Measurements from ENCODE around the gene CSNK1G3.
"Not testable (repeated sequence)": the region's sequence is repeated elsewhere in the genome, so short reads cannot be mapped to it uniquely, and the experiment has no call there.

Gene CSNK1G3

DNA sequence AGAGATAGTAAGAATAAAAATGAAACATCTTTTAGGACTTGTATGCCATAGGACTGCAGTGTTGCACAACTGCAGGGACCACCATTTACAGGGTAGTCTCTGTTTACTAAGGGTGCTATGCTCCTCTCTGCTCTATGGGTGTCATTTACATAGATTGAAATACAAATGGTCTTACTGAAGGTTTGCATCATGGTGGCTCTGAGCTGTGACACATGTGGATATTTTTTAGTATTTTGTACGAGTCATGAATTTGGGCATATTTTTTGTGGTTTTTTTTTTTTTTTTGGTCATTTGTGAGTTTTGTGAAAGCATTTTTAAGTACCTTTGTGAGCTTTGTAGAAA, 47.4 kb downstream of the CSNK1G3 start:
- DNase-seq (ENCODE audit: low read depth) = no peak

DNA sequence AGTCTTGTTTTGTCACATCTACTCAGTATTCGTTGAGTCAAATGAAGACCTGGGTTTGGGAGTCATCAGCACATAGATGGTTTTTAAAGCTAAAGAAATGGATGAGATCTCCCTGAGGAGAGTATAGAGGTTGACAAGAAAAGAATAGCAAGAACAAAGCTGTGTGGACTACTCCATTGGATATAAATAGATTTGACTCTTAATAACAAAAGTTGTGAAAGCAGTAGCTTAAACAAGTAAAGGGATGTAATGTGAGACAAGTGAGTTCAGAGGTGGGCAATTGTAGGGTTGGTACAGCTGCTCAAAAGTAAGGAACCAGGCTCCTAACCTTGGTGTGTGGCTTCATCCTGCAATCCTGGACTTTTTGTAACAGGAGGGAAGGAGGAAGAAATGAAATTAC, 49.3 kb downstream of the CSNK1G3 start:
- DNase-seq (ENCODE audit: low read depth) = no peak

GRCh38 chr5:123571927-123572326, 60.0 kb downstream of the CSNK1G3 start:
- no peak for DNase-seq (ENCODE audit: low read depth)

GRCh38 chr5:123578390-123578789, 66.4 kb downstream of the CSNK1G3 start:
- DNase-seq (ENCODE audit: low read depth) = no peak

- no peak for DNase-seq (ENCODE audit: low read depth)
Measured at GRCh38 chr5:123579410-123579809, 67.4 kb downstream of the CSNK1G3 start.

- DNase-seq (ENCODE audit: low read depth) = no peak
Measured at GRCh38 chr5:123582550-123583285, 70.7 kb downstream of the CSNK1G3 start.

GRCh38 chr5:123585871-123586270, 73.9 kb downstream of the CSNK1G3 start:
- DNase-seq (ENCODE audit: low read depth) = no peak

GRCh38 chr5:123594434-123594833, 82.5 kb downstream of the CSNK1G3 start:
- DNase-seq (ENCODE audit: low read depth) = no peak

DNA sequence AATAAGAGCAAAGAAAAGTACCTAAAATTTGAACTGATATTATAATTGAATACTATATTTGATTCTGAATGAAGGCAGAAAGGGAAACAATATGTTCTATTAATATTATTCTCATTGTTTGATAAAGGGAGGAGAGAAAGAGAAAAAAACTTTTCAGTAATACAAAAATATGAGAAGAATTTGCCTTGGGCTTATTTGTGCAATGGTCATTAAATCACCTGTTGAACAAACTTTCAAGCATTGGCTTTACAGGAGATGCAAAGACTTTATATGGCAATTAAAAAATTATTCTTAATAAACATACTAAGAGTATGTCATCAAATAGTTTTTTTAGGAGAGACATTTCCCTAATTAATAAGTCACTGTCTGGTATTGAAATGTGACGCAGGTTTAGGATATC, 85.0 kb downstream of the CSNK1G3 start:
- DNase-seq (ENCODE audit: low read depth) = no peak

- DNase-seq (ENCODE audit: low read depth) = no peak
Measured at GRCh38 chr5:123598028-123598689, 86.2 kb downstream of the CSNK1G3 start.

- no peak for DNase-seq (ENCODE audit: low read depth)
Measured at GRCh38 chr5:123599171-123599570, 87.2 kb downstream of the CSNK1G3 start.

DNA sequence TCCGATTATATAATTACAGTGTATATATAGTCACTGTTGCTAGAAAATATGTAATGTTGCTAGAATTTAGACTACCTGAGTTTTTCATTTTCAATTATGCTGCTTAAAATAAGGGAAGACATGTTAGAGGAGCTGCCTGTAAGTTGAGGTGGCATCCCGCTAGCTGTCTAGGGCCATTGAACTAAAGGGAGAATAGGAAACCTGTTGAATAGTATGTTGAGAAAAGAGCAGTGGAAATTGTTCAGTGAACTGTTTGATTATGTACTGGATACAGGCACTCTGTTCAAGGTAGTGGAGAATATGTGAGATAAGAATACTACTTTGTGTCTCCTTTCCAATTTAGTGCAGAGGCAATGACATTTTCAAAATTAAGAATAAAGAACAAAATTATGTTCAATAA, 89.6 kb downstream of the CSNK1G3 start:
- no peak for DNase-seq (ENCODE audit: low read depth)

DNA sequence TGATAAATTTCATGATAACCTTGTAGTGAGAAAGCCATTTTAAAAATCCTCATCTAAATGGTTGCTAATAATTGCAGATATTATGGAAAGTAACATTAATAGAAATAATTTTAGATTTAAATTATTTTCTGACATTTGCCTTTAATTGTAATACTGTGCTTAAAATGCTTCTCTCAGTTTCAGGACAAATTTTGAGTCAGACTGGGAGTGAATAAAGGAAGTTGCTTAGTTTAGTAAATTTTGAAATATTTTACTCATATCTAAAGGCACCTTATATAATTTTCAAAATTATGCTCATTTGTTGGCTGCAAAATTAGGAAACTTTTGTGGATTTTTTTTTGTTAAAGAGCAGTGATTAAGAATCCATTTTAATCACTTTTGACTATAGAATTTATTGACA, 93.8 kb downstream of the CSNK1G3 start:
- DNase-seq (ENCODE audit: low read depth) = no peak

GRCh38 chr5:123610209-123610608, 98.2 kb downstream of the CSNK1G3 start:
- DNase-seq (ENCODE audit: low read depth) = no peak

GRCh38 chr5:123610665-123611405, 98.9 kb downstream of the CSNK1G3 start:
- no peak for DNase-seq (ENCODE audit: low read depth)

DNA sequence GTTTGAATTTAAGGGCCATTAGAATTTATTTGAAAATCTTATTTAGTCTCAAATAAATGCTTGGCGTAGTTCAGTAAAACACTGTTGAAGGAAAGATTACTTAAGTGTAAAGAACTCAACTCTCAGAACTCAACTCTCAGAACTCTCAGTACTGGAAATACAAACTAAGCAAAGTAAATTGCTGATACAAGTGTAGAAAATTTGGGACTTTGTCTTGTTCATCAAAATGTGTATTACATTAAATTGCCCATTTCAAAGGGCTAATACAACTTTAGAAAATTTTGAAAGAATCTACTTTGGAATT, 99.4 kb downstream of the CSNK1G3 start:
- no peak for DNase-seq (ENCODE audit: low read depth)

- DNase-seq (ENCODE audit: low read depth) = no peak
Measured at GRCh38 chr5:123617561-123617960, 105.6 kb downstream of the CSNK1G3 start.

- no peak for DNase-seq (ENCODE audit: low read depth)
Measured at GRCh38 chr5:123626051-123626450, 114.1 kb downstream of the CSNK1G3 start.

- no peak for DNase-seq (ENCODE audit: low read depth)
Measured at GRCh38 chr5:123628860-123629544, 117.0 kb downstream of the CSNK1G3 start.

- DNase-seq (ENCODE audit: low read depth) = no peak
Measured at GRCh38 chr5:123636006-123636405, 124.0 kb downstream of the CSNK1G3 start.

DNA sequence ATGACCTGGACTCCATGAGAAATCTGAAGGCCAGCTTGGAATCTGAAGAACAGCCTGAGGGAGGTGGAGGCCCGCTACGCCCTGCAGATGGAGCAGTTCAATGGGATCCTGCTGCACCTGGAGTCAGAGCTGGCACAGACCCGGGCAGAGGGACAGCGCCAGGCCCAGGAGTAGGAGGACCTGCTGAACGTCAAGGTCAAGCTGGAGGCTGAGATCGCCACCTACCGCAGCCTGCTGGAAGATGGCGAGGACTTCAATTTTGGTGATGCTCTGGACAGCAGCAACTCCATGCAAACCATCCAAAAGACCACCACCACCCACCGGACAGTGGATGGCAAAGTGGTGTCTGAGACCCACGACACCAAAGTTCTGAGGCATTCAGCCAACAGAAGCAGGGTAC, 125.1 kb downstream of the CSNK1G3 start:
- not testable (repeated sequence) for DNase-seq (ENCODE audit: low read depth)

GRCh38 chr5:123639244-123639643, 127.3 kb downstream of the CSNK1G3 start:
- DNase-seq (ENCODE audit: low read depth) = no peak

All from activated T-helper 1 cell treated with Interleukin-2 at 50 U/mL for 16 hours (primary cell).